Hepatocyte (in vitro differentiated cells): ENCODE measurements around the gene HUWE1. TPM values are rescaled to one million over a fixed set of nuclear protein-coding genes. Genes with fewer than 3 reads are reported as not detected.

Experiments
- DNase-seq: peaks from one replicate; pipeline ENCODE4 v3.0.0-alpha.2; 2016; ENCODE audit warnings: low spot score
- H2AFZ ChIP-seq: fragments of 200-600 bp; sonication (generic); 2 replicates; pipeline ENCODE4 v1.6.0; 2016; ENCODE audit warnings: antibody characterized with exemption, mild to moderate bottlenecking
- H3K27ac ChIP-seq: fragments of 200-600 bp; sonication (generic); 2 replicates; pipeline ENCODE4 v1.5.1; 2016; ENCODE audit warnings: mild to moderate bottlenecking
- H3K27me3 ChIP-seq: fragments of 200-600 bp; sonication (generic); 2 replicates; pipeline ENCODE4 v1.6.1; 2016
- H3K36me3 ChIP-seq: fragments of 200-600 bp; sonication (generic); replicated peaks from 2 replicates; pipeline ENCODE4 v1.5.1; 2016; ENCODE audit warnings: low read depth; ENCODE audit not compliant: insufficient read depth
- H3K4me1 ChIP-seq: fragments of 200-600 bp; sonication (generic); 2 replicates; pipeline ENCODE4 v1.5.1; 2016; ENCODE audit warnings: mild to moderate bottlenecking, moderate library complexity; ENCODE audit not compliant: insufficient read depth
- H3K4me2 ChIP-seq: fragments of 200-600 bp; sonication (generic); 2 replicates; pipeline ENCODE4 v1.6.0; 2016
- H3K4me3 ChIP-seq: fragments of 200-600 bp; sonication (generic); 2 replicates; pipeline ENCODE4 v1.5.1; 2016; ENCODE audit warnings: mild to moderate bottlenecking
- H3K79me2 ChIP-seq: fragments of 200-600 bp; sonication (generic); 2 replicates; pipeline ENCODE4 v1.6.0; 2017; ENCODE audit warnings: mild to moderate bottlenecking
- H3K9me2 ChIP-seq: fragments of 200-600 bp; sonication (generic); replicated peaks from 2 replicates; pipeline ENCODE4 v1.6.0; 2017; ENCODE audit warnings: mild to moderate bottlenecking; ENCODE audit not compliant: insufficient read depth
- H3K9me3 ChIP-seq: fragments of 200-600 bp; sonication (generic); 2 replicates; pipeline ENCODE4 v1.5.1; 2016; ENCODE audit warnings: low read depth, mild to moderate bottlenecking
- H4K20me1 ChIP-seq: fragments of 200-600 bp; sonication (generic); 2 replicates; pipeline ENCODE4 v1.6.0; 2016; ENCODE audit warnings: mild to moderate bottlenecking; ENCODE audit not compliant: insufficient read depth, poor library complexity, severe bottlenecking
- EZH2 ChIP-seq: fragments of 200-600 bp; sonication (generic); IDR thresholded peaks from 2 replicates; pipeline ENCODE4 v1.6.1; 2016; ENCODE audit warnings: antibody characterized with exemption, mild to moderate bottlenecking, borderline replicate concordance
- EZH2phosphoT487 ChIP-seq: fragments of 200-600 bp; sonication (generic); IDR thresholded peaks from one replicate; pipeline ENCODE4 v1.6.1; 2018; ENCODE audit warnings: antibody characterized with exemption, mild to moderate bottlenecking, low read depth, moderate library complexity; ENCODE audit not compliant: unreplicated experiment, severe bottlenecking
- WGBS: methylation state at CpG from one replicate; pipeline ENCODE4 v1.1.6; 2016; ENCODE audit warnings: low lambda C conversion rate; ENCODE audit errors: missing lambda C conversion rate; 5-methylcytosine and 5-hydroxymethylcytosine counted together
- polyA plus RNA-seq: library from polyadenylated mRNA; unstranded; fragments of >200 nt; fragmentation: Nextera tagmentation; extraction: Ambion mirVana; gene quantifications from 2 replicates; pipeline ENCODE4 v1.2.1, GENCODE V29; 2016
- total RNA-seq: library from RNA; depleted of rRNA; stranded (reverse); fragments of >200 nt; gene quantifications from 2 replicates; pipeline ENCODE4 v1.2.3, GENCODE V29; 2014
- TF ChIP-seq, protein P1 (sequence below): fragments of 200-600 bp; sonication (generic); IDR thresholded peaks from 2 replicates; pipeline ENCODE4 v1.5.1; 2016; ENCODE audit warnings: antibody characterized with exemption, mild to moderate bottlenecking; ENCODE audit not compliant: poor library complexity

The HUWE1 gene, protein sequence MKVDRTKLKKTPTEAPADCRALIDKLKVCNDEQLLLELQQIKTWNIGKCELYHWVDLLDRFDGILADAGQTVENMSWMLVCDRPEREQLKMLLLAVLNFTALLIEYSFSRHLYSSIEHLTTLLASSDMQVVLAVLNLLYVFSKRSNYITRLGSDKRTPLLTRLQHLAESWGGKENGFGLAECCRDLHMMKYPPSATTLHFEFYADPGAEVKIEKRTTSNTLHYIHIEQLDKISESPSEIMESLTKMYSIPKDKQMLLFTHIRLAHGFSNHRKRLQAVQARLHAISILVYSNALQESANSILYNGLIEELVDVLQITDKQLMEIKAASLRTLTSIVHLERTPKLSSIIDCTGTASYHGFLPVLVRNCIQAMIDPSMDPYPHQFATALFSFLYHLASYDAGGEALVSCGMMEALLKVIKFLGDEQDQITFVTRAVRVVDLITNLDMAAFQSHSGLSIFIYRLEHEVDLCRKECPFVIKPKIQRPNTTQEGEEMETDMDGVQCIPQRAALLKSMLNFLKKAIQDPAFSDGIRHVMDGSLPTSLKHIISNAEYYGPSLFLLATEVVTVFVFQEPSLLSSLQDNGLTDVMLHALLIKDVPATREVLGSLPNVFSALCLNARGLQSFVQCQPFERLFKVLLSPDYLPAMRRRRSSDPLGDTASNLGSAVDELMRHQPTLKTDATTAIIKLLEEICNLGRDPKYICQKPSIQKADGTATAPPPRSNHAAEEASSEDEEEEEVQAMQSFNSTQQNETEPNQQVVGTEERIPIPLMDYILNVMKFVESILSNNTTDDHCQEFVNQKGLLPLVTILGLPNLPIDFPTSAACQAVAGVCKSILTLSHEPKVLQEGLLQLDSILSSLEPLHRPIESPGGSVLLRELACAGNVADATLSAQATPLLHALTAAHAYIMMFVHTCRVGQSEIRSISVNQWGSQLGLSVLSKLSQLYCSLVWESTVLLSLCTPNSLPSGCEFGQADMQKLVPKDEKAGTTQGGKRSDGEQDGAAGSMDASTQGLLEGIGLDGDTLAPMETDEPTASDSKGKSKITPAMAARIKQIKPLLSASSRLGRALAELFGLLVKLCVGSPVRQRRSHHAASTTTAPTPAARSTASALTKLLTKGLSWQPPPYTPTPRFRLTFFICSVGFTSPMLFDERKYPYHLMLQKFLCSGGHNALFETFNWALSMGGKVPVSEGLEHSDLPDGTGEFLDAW (N-terminal part only)
- total RNA-seq (104 and 107 TPM in 2 replicates), polyA plus RNA-seq (39.2 and 44.3 TPM in 2 replicates)

DNA sequence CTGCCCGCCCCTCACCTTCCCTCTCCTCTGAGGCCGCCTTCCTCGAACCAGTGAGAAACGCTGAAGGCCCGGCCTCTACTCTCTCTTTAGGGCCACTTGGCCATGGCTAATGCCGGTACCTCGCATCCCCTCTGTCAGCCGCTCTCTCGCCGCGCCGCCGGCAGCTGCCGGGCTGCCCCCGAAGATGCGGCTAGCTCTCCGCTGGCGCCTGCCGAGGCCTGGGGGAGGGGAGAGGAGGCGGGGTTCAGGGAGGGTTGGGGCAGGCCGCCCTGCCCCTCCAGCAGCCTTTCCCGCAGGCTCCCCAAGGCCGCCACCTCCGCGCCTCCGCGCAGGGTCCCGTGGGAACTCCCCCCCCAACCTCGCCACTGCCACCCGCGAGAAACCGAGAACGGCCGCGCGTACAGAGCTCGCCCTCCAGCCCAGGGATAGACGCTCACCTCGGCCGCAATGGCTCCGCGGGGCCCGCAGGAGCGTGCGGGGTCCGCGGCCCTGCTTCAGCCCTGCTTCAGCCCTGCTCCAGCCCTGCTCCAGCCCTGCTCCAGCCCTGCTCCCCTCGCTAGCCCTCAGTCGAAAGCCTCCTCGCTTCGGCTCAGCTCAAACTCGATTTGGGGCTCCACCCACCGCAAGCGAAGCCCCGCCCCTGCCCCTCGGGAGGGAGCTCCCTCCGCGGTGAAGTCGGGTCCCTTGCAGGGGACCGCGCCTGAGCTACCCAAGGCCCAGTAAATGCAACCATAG lies at the start of gene HUWE1:
HUWE1 (minus strand) TSS at position 569 of the 735 bp plus-strand sequence. CDS start 32,612 bp downstream, outside the sequence.
- H4K20me1 ChIP-seq: peaks cover 14% of the 10 kb centered on the region
- H3K4me3 ChIP-seq: peak within 1 kb of the TSS; percentile 62
- peak; percentile 82 for DNase-seq
- peaks cover 29% of the 10 kb centered on the region for H3K79me2 ChIP-seq
- H2AFZ ChIP-seq: peak within 1 kb of the TSS; percentile 87
- no peaks in the 10 kb centered on the region for H3K36me3 ChIP-seq
- peak within 1 kb of the TSS; percentile 71 for H3K4me2 ChIP-seq
- H3K9me2 ChIP-seq: no peaks in the 10 kb centered on the region
- 52% methylated on average over 23 of the region's 61 CpGs for WGBS
- TF ChIP-seq EZH2phosphoT487 (no peak), EZH2 (no peak)
- TF ChIP-seq, protein P1, sequence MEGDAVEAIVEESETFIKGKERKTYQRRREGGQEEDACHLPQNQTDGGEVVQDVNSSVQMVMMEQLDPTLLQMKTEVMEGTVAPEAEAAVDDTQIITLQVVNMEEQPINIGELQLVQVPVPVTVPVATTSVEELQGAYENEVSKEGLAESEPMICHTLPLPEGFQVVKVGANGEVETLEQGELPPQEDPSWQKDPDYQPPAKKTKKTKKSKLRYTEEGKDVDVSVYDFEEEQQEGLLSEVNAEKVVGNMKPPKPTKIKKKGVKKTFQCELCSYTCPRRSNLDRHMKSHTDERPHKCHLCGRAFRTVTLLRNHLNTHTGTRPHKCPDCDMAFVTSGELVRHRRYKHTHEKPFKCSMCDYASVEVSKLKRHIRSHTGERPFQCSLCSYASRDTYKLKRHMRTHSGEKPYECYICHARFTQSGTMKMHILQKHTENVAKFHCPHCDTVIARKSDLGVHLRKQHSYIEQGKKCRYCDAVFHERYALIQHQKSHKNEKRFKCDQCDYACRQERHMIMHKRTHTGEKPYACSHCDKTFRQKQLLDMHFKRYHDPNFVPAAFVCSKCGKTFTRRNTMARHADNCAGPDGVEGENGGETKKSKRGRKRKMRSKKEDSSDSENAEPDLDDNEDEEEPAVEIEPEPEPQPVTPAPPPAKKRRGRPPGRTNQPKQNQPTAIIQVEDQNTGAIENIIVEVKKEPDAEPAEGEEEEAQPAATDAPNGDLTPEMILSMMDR: no peak
- no peaks in the 10 kb centered on the region for H3K4me1 ChIP-seq
- no peaks in the 10 kb centered on the region for H3K9me3 ChIP-seq
- peak within 1 kb of the TSS; percentile 94 for H3K27ac ChIP-seq
- no peaks in the 10 kb centered on the region for H3K27me3 ChIP-seq

DNA sequence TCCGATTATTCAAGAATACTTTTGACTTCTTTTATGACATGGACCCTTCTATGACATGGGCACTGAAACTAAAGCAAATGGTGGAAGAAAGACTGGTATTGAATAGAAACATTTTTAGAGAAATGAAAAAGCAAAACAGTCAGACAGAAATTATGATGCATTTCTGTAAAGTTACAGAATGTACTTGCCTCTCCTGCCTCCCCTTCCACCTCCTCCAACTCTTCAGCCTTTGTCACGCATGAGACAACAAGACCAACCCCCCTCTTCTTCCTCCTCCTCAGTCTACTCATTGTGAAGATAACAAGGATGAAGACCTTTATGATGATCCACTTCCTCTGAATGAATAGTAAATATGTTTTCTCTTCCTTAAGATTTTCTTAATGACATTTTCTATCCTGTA lies 46.3 kb upstream of the HUWE1 start:
- Histone ChIP-seq H3K27ac (no peak overlapping the region), H3K79me2 (no peaks in the 10 kb centered on the region), H3K4me1 (no peaks in the 10 kb centered on the region), H3K27me3 (no peaks in the 10 kb centered on the region), H3K36me3 (no peaks in the 10 kb centered on the region), H3K9me2 (no peaks in the 10 kb centered on the region), H2AFZ (no peak overlapping the region), H3K4me3 (no peak overlapping the region), H4K20me1 (no peaks in the 10 kb centered on the region), H3K4me2 (no peak overlapping the region), H3K9me3 (no peaks in the 10 kb centered on the region)
- DNase-seq: no peak
- WGBS: 72% methylated on average over 2 of the region's 2 CpGs
- TF ChIP-seq EZH2 (no peak), EZH2phosphoT487 (no peak)

DNA sequence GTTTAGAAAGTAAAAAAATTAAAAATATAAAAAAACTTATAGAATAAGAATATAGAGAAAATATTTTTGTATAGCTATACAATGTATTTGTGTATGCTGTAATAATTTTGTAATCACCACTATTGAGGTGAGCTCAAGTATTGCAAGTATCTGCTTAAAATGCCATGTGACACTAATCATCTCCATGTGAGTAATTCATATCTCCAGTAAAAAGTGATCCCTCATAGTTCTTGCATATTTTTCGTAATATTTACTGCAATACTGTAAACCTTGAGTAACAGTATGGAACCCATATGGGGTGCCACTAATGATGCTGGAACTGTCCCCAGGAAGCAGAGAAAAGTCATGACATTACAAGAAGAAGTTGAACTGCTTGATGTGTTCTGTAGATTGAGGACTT lies 43.2 kb upstream of the HUWE1 start:
- Histone ChIP-seq H4K20me1 (no peaks in the 10 kb centered on the region), H3K4me3 (no peak overlapping the region), H3K79me2 (no peaks in the 10 kb centered on the region), H3K9me3 (no peaks in the 10 kb centered on the region), H3K27me3 (no peaks in the 10 kb centered on the region), H3K27ac (no peak overlapping the region), H3K36me3 (no peaks in the 10 kb centered on the region), H3K9me2 (no peaks in the 10 kb centered on the region), H3K4me2 (no peak overlapping the region), H2AFZ (no peak overlapping the region), H3K4me1 (no peaks in the 10 kb centered on the region)
- WGBS: 3% methylated on average over 1 of the region's 1 CpG
- DNase-seq: no peak
- TF ChIP-seq EZH2 (no peak), EZH2phosphoT487 (no peak)
- TF ChIP-seq, protein P1: no peak
